ENCODE measurements around the gene ATG2A.

ATG2A gene

DNA sequence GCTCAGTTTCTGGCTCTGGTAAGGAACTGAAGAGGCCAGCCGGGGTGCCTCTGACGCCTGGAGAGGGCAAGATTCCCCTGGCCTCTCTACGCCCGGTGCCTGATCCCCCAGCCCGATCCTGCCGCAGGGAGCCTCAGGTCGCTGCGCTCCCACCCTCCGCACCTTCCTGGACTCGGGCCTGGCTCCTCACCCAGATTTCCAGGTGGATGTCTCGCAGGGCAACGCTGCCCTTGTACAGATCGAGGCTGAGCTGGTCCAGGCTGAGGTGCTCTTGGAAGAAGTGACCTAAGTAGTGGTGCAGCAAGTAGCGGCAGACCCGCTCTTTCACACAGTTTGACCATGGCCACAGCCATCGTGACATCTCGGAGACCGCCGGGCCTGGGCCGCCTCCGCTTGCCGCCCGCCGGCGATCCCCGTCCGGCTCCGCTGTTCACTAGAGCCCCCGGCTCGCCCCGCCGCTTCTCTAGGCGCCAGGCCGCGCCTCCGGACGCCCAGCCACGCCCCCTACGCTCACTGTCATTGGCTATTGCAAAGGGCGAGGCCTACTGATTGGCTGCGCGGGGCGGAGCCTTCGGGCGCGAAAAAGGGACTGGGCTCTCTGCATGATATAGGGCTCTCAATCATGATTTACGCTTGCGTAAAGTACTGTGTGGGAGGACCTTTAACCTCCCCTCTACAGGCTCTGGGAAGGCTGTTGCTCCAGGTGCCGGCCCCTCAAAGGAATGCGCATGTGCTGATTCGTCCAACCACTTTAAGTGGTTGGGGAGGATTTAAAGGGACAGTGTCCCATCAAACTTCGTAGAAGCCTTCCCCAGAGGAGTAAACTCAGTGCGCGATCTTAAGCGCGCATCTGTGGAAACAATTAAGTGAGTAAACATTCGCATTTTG, at the start of gene ATG2A:
Gene ATG2A (minus strand): TSS at position 435 of the 888 bp plus-strand sequence. CDS start 74 bp downstream, at position 361.
- peak; percentile 100 for DNase-seq

DNA sequence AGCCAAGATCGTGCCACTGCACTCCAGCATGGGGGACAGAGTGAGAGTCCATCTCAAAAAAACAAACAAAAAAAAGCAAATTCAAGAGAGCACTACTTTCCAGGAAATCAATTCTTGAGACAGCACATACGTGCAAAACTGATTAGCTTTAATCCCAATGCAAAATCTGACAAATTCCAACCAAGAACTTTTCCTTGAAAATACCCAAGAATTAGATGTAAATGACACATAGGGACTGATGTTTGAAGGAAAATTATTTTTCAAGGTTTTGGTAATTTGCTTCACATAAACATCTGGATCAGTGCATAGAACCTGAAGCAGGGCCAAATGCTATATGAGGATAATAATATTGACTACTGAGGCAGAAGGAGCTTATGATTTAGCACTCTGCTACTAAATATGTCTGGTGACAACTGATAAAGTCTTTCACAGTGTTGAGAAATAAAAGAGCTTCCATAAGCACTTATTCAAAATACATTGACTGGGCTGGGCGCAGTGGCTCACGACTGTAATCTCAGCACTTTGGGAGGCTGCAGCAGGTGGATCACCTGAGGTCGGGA, 46.1 kb upstream of the ATG2A start:
- no peak for DNase-seq

DNA sequence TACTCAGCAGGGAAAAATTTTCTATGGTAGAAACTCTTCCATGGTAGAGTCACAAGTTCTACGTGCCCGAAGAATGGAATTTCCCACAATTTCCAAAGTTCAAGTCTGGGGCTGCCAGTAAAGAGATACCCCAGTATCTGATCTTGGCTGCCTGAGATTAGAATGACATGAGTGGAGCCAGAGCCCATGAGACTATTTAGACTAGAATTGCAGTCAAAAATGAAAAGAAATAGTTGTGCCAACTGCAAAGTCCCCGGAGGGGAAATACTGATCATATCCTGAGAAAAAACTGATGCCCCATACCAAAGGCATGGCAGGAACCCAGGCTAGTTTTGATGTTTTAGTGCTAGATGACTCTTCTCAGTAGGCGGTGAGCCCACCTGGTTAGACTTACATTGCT, 43.7 kb upstream of the ATG2A start:
- no peak for DNase-seq

DNA sequence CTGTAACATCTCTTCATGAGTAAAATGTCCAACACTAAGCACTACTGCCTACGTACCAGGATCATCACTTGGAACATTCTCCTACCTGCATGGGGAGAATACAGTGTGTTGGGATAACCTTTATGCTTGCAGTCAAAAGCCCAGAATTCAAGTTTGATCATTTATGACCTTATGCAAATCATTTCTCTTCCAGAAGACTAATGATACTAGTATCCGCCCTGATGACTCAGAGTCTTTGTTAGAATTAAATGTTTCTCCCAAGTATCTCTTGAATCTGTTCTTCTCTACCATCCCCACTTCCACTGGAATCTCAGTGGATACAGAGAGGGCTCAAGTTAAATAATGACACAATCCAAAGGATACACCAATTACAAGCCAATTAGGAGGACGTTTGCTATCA, 42.5 kb upstream of the ATG2A start:
- DNase-seq = no peak

DNA sequence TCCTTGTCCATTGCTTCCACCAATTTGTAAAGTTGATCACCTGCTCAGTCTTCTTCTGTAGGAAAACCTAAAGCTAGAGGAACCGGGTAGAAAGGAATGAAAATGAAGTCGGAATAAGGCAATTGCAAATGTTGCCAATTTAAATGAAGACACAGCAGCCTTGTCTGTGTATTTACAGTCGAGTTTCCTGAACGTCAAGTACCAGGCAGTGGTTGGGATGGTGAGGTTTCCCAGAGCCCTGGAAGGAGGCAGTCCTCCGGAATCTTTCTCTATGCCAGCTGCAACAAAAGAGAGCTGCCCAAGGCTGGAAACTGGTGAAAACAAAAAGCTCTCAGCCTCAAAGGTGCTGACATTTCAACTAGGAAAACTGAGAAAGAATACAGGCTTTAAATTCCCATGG, 37.2 kb upstream of the ATG2A start:
- DNase-seq = no peak

DNA sequence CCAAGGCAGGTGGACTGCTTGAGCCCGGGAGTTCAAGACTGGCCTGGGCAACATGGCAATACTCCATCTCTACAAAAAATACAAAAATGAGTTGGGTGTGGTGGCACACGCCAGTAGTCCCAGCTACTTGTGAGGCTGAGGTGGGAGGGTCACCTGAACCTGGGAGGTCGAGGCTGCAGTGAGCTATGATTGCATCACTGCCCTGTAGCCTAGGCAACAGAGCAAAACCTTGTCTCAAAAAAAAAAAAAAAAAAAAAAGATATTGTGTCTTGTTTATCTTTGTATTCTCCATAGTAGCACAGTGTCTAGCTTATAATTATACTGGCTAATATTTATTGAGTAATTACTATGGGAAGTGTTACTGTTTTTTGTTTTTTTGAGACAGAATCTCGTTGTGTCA, 34.5 kb upstream of the ATG2A start:
- no peak for DNase-seq

DNA sequence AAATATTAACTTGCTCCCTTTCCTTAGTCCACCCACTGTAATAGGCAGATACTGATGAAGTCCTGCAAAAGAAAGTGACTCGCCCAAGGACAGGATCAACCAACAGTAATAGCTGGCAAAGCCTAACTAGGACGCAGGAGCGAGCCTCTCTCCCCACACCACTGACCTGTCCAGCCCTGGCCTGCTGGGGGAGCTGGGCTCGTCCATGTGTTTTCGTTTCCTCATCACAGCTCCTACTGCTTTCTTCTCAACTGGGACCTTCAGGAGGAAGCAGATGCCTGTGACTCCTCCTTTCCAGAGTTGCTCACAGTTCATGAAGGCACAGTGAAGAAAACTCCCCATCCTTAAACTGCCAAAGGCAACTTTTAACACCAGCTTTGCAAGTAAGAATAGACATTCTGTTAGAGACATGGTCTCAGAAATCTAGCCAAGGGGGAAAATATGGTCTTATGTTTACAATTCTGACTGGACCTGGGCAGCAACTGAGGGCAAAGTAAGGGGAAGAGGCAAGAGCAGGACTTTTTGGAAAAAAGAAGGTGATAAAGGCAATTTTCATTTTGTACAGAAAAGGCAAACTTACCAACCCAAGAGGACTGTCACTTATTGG, 30.3 kb upstream of the ATG2A start:
- DNase-seq = no peak

DNA sequence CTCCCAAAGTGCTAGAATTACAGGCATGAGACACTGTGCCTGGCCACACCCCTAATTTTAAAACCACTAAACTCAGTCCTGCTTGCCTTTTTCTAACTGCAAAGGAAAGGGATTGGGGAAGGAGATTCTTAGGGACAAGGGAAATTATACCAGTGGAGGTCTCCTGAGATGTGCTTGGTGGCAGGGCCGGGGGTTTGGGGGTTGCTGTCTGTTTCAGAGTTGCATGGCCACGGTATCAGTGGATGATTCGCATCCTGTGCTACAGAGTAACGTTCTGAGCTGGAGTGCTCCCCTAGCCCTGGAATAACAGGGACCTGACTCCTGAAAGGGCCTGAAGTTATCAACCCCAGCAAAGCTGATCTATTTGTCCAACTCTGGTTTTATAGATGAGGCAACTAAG, 19.5 kb upstream of the ATG2A start:
- no peak for DNase-seq

DNA sequence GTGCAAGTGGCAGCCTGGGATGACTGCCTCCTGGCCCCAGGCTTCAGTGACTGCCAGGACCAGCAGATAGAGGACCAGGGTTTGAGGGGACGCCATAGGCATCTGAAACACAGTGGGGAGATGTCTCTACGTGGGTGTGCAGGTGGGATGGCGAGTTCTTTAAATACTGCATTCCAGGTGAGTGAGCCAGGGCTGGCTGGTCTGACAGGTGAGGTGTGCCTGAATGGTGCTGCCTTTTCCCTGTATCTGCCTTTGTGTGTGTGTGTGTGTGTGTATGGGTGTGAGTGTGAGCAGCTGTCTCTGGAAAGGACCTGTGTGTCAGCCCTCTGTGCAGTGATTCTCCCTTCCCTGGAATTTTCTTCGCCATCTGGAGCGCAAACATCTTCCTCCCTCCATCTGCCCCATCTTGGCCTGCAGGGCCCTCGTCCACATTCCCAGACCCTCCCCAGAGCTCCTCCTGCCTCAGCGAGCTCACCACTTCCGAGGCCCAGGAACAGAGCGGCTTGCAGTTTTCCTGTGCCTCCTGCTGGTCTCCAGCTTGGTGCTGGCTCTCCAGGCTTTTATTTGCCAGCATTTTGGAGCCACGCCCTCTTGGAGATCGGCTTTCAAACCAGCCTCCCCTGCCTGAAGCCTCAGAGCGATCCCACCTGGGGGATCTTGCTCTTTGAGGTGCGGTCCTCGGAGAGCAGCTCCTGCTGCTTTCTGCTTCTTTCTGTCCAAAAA, 18.5 kb upstream of the ATG2A start, which contains the start of gene GPHA2:
Gene GPHA2 (minus strand): TSS at position 535 of the 723 bp plus-strand sequence. CDS start 433 bp downstream, at position 102.
- DNase-seq = no peak

DNA sequence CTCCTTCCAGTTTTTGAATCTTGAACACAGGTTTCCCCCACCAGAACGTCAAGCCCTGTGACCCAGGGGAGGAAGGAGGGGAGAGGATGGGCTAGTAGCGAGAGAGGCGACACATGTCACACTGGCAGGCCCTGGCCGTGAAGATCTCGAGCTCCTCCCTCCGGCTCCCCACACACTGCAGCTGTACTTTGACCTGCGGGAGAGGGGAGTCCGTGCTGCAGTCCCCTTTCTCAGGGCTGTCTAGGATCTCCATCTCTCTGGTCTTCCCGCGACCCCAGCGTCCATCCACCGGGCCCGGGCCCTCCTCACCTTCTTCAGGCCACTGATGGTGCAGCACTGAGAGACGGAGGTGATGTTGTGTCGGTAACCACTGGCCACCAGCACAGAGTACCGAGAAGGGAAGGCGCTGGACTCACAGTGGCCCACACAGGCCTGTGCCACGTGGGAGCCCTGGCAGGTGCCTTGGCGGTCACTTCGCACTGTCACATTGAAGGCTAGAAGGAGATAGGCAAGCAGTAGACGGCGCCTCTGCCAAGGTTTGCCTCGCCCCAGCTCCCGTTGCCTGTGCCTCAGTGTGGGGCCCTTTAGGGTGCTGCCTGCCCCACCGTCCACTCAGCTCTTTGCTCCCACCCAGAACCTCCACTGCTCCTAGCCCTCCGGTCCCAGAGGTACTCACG, 17.8 kb upstream of the ATG2A start:
- no peak for DNase-seq

DNA sequence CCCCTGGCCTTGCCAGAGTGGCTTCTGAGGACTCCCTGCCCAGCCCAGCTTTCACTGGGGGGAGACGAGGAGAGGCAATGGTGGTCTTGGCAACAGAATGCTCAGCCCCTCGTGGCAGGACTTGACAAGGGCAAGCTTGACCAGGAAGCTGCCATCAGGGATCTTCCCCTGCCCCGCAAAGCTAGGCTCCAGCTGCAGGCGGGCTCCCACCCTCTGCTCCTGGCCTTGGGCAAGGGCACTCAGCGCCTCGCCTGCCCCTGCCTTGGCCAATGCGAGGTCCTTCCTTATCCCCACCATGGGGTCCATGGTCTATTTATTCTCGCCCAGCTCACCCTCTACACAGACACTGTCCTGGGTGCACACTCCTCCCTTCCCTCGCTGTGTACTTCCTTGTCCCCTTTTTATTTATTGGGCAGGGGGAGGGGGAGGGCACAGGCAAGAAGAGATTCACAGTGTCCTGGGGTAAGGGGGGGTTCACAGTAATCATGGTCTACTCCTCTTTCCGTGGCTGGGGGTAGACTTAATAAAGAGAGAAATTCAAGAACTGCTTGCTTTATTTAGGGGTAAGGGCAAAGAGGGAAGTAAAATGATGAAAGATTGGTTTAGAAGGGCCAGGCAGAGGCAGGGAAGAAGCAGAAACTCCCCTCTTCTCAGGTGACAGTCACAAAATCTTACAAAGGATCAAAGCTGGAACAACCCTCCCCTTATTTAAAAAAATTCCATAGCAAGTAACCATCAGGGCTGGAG, 17.1 kb upstream of the ATG2A start:
- DNase-seq = no peak

DNA sequence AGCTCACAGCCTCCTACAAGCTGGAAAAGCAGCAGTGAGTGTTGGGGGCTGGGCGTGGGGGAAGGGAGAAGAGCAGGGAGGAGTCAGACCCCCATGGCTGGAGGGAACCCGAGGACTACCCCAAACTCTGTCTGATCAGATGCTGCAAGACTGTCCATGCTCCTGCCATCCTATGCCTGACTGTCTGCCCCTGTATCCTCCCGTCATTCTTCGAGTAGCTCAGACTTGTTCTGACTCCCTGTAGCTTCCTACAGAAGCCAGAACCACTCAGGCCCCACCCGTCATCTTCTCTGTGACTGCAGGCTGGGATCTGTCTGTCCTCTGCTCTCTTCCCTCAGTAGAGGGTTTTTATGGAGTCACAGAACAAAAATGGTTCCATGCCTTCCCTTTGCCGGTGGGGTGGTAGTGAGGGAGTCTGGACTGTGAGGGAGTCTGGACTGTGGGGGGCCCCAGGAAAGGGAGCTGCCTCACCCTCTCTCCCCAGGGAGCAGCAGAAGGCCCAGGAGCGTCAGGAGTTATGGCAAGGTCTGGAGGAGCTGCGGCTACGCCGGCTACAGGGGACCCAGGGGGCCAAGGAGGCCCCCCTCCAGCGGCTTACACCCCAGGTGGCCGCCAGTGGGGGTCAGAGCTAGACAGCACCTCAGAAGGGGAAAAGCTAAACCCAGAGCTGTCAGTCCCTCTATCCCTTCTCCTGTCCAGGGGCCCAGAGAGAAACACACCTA, 16.4 kb upstream of the ATG2A start:
- DNase-seq = no peak

DNA sequence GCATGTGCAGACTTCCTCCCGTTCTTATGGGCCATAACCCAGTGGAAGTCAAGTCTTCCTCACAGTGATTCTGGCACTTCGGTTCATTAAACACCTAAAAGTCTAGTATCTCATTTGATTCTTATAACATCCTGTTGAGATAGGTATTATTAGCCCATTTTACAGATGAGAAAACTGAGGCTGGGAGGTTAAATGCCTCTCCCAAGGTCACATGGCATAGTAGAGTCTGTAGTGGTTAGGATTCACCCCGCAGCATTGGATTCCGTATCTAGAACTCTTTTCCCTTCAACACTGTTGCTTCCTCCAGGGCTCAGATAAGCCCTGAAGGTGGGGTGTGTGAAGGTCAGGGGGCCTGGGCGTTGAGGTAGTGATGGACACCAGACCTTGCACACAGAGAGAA, 15.3 kb upstream of the ATG2A start:
- DNase-seq = no peak

DNA sequence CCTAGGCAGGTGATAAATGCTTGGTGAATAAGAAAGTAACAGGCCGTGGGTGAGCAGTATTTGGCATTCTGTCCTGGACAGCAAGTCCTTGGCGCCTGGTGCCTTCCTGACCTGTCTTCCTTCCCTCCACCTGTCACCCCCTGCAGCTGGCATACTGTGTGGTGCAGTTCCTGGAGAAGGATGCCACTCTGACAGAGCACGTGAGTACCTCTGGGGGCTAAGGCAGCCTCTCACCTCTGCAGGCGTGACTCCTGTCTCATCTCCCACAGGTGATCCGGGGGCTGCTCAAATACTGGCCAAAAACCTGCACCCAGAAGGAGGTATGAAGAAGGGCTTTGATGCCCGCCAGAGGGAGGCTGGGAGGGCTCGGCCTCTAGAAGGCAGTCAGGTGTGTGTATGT, 14.3 kb upstream of the ATG2A start:
- DNase-seq = no peak

DNA sequence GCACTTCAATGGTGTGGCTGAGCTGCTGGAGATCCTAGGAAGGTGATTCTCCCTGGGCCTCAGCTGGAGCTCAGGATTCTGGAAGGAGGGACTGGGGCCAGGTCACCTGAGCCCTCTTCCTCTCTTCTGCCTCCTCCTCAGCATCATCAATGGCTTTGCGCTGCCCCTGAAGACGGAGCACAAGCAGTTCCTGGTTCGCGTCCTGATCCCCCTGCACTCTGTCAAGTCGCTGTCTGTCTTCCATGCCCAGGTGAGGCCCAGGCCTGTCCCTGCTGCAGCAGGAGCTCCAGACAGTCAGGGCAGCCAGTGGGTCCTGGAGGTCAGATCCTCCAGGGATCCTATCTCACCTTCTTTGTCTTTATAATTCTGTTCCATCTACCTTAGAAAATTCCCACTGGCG, 13.3 kb upstream of the ATG2A start:
- no peak for DNase-seq

DNA sequence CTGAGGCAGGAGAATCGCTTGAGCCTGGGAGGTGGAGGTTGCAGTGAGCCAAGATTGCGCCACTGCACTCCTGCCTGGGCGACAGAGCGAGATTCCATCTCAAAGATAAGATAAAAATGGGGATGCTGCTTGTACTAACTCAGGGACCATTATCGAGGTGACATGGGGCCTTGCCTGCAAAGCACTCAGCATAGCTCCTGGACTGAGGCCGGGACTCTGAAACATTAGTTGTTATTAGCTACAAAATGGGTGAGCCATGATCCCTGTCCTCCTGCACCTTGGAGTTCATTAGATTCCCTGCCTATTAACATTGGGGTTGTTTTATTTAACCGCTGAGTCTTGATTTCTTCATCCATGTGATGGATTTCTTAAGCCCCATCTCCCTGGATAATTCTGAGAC, 12.6 kb upstream of the ATG2A start:
- DNase-seq = no peak

DNA sequence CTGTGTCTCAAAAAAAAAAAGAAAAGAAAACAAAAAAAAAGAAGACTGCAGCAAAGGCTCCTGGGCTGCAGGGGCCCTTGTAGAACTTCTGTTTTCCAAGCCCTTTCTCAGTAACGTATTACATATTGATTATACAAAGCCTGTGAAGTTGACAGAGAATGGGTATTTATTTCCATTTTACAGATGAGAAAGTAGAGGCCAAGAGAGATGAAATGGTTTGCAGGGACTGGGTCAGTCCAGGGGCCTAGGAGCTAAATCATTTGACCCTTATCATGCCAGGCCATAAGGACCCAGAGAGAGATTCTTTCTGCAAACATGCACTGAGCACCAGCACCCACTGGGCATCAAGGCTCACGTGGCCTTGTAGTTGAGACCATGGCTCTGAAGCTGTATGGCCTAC, 11.9 kb upstream of the ATG2A start:
- DNase-seq = no peak

DNA sequence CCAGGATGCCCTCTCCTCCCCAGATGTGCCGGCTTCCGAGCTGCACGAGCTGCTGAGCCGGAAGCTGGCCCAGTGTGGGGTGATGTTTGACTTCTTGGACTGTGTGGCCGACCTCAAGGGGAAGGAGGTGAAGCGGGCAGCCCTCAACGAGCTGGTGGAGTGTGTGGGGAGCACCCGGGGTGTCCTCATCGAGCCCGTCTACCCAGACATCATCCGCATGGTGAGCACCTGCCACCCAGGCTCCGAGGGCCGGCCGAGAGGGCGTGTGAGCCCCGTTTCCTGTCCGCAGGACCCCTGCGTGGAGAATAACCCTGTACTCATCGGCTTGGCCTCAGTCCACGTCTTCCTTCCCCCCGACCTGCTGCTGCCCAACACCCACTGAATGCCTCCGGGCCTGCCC, 9.7 kb upstream of the ATG2A start:
- DNase-seq = no peak

DNA sequence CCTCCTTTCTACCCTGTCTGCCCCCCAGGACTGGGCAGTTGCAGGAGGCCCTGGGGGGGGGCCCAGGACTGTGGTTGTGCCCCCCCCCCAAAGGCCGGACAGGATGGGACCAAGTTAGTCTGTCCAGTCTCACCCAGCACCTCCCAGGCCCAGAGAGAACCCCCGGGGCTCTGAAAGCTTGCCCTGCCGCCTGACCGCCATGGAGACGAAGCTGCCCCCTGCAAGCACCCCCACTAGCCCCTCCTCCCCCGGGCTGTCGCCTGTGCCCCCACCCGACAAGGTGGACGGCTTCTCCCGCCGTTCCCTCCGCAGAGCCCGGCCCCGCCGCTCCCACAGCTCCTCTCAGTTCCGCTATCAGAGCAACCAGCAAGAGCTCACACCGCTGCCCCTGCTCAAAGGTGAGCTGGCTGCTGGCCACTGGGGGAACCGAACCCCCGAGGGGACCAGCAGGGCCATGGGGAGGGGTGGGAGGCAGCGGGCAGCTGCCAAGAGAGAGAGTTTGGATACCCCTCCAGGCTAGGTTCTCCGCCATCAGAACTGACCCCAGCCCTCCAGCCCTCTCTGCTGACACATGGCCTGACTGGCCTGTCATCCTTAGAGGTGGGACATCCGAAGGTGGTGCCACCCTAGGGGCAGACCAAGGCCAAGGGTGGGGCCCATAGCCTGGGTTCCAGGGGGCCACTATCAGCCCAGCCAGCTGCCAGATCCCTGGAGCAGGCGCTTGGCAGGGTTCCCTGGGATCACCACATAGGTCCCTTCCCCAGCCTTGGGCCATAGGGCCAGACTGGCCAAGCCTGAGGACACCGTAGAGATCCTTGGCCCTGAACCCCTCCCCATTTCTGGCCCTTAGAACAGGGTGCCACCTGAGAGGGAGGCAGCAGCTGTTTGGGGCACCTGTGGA, 8.8 kb upstream of the ATG2A start:
- DNase-seq = no peak

DNA sequence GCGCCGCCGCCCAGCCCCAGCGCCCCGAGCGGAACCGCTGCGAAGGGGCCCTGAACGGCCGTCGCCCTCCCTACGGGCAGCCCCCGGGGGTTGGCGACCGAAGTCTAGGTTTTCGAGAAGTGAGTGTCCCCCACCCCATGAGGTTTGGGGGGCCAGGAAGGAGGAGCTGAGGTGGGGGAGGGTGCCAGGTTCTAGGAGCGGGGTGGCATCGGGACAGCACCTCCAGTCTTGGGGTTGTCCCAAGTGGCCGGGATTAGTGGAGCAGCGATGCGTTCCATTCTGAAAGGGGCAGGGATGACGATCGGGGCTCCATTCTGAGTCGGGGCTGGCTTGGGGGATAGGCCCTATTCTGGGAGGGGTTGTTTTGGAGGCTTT, 7.9 kb upstream of the ATG2A start:
- no peak for DNase-seq

Data from activated CD4-positive, alpha-beta T cell treated with anti-CD3 and anti-CD28 coated beads, Interleukin-2, amount 50 U/mL, for 16 hours (primary cell).